ENCODE results near the gene TMEM63A. TPM values are rescaled to one million over a fixed set of nuclear protein-coding genes. Genes with fewer than 3 reads are reported as not detected.

The TMEM63A gene
- total RNA-seq, 4 donors from 2014 or later: 14.6 to 30.7 (median 24.5) TPM

- Histone ChIP-seq H3K27ac (replicated peaks in 1 of 4) (peak overlapping the region; percentile 11 to 58 (median 28)), H3K36me3 (peaks cover 15 to 42% (median 33%) of the 10 kb centered on the region in 4 donors), H3K27me3 (no peaks in the 10 kb centered on the region), H3K9me3 (no peaks in the 10 kb centered on the region), H3K4me3 (no peak overlapping the region), H3K4me1 (peaks cover 45 to 54% (median 51%) of the 10 kb centered on the region in 4 donors)
- no peak for DNase-seq (ENCODE audit: extremely low spot score)
- 92% methylated on average over 4 of the region's 4 CpGs for WGBS
- intact Hi-C loops (cut with DNase I): no loop called here
- TF ChIP-seq POLR2AphosphoS5 (IDR thresholded peaks at IDR 0.05) (no peak), CTCF (IDR thresholded peaks at IDR 0.05) (no peak), POLR2A (IDR thresholded peaks at IDR 0.05; ENCODE audit: low read depth) (no peak)
These were observed 3.9 kb downstream of the TMEM63A start for GRCh38 chr1:225878282-225878681.

- TF ChIP-seq POLR2AphosphoS5 (IDR thresholded peaks at IDR 0.05): peak in 1 of 2 donors; percentile 6
- TF ChIP-seq CTCF (IDR thresholded peaks at IDR 0.05): peak; percentile 26 to 57 (median 33)
- TF ChIP-seq EP300 (IDR thresholded peaks at IDR 0.05): no peak
- TF ChIP-seq POLR2A (IDR thresholded peaks at IDR 0.05; ENCODE audit: low read depth): no peak
- DNase-seq (ENCODE audit: extremely low spot score): no peak
- no peak overlapping the region for H3K4me3 ChIP-seq
- no peaks in the 10 kb centered on the region for H3K9me3 ChIP-seq
- intact Hi-C loops (cut with DNase I): no loop called here
- H3K27me3 ChIP-seq: no peaks in the 10 kb centered on the region
- 31% methylated on average over 7 of the region's 10 CpGs for WGBS
- peaks cover 45 to 51% (median 47%) of the 10 kb centered on the region in 4 donors for H3K4me1 ChIP-seq
- H3K36me3 ChIP-seq: peaks cover 15 to 49% (median 39%) of the 10 kb centered on the region in 4 donors
- peak overlapping the region; percentile 11 to 67 (median 38) for H3K27ac ChIP-seq (replicated peaks in 1 of 4)
These were observed 4.6 kb downstream of the TMEM63A start for GRCh38 chr1:225877580-225877979.

GRCh38 chr1:225876900-225877510 is 5.2 kb downstream of the TMEM63A start:
- Histone ChIP-seq H3K36me3 (peaks cover 15 to 55% (median 42%) of the 10 kb centered on the region in 4 donors), H3K9me3 (no peaks in the 10 kb centered on the region), H3K27me3 (no peaks in the 10 kb centered on the region), H3K4me3 (no peak overlapping the region), H3K4me1 (peaks cover 45 to 51% (median 47%) of the 10 kb centered on the region in 4 donors), H3K27ac (replicated peaks in 1 of 4) (peak overlapping the region; percentile 11 to 67 (median 38))
- WGBS: 71% methylated on average over 12 of the region's 12 CpGs
- intact Hi-C loops (cut with DNase I): no loop called here
- TF ChIP-seq EP300 (IDR thresholded peaks at IDR 0.05) (no peak), CTCF (IDR thresholded peaks at IDR 0.05) (no peak), POLR2A (IDR thresholded peaks at IDR 0.05; ENCODE audit: low read depth) (no peak), POLR2AphosphoS5 (IDR thresholded peaks at IDR 0.05) (no peak)
- no peak for DNase-seq (ENCODE audit: extremely low spot score)

- WGBS: 90% methylated on average over 11 of the region's 12 CpGs
- intact Hi-C loops (cut with DNase I): no loop called here
- peaks cover 15 to 73% (median 51%) of the 10 kb centered on the region in 4 donors for H3K36me3 ChIP-seq
- no peaks in the 10 kb centered on the region for H3K9me3 ChIP-seq
- no peaks in the 10 kb centered on the region for H3K27me3 ChIP-seq
- no peak overlapping the region for H3K4me3 ChIP-seq
- no peak for DNase-seq (ENCODE audit: extremely low spot score)
- no peak for TF ChIP-seq CTCF (IDR thresholded peaks at IDR 0.05)
- H3K4me1 ChIP-seq: peaks cover 33 to 49% (median 43%) of the 10 kb centered on the region in 4 donors
- H3K27ac ChIP-seq (replicated peaks in 1 of 4): no peak overlapping the region
These were observed 7.0 kb downstream of the TMEM63A start for GRCh38 chr1:225875044-225875815.
